ENCODE data around the gene EHBP1L1.

Gene EHBP1L1

DNA sequence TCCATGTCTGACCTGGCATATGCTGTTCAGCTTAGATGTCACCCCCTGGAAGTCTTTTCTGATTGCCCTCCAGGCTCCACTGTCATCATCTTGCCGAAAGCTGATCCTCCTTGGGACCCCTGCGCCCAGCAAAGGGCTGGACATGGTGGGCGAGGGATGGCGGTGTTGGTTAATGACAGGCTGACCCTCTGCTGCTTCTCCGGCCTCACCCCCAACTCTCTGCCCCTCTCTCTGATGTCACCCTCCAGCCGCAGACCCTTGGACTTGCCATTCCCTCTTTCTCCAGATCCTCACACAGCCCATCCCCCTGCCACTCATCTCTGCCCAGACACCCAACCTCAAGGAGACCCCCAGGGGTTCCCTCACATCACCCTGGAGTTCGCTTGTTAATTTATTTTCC lies 2.3 kb downstream of the EHBP1L1 start:
- DNase-seq, result no peak

DNA sequence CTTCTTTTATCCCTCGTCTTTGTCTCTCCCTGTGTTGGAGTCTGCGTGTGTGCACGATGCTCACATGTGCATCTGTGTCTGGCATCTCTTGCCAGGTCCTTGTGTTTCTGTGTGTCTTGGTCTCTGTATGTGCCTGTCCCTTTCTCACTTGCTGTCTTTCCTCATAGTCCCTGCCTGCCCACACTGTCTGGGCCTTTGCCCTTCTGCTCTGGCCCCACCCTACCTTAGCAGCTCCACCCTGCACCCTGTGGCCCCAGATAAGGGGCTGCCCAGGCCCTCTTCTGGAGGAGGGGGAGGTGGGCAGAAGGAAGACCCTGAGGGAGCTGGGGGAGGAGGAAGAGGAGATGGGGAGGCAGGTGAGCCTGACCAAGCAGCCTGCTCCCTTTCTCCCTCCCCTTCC lies 2.8 kb downstream of the EHBP1L1 start:
- DNase-seq, result no peak

DNA sequence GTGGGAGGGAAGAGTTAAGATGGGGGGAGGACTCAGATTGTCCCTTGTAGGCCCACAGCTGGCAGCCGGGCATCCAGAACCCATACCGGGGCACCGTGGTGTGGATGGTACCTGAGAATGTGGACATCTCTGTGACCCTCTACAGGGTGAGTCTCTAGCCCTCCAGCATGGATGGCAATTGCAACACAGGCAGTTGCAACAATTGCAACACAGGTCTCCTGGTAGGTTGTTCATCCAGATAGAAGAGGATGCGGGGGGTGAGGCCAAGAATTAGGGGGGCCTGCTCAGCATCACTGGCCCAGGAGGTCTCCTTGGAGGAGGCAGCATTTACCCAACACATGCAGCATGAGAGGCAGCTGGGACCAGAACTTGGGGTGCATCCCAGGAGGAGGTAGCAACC lies 3.4 kb downstream of the EHBP1L1 start:
- no peak for DNase-seq

DNA sequence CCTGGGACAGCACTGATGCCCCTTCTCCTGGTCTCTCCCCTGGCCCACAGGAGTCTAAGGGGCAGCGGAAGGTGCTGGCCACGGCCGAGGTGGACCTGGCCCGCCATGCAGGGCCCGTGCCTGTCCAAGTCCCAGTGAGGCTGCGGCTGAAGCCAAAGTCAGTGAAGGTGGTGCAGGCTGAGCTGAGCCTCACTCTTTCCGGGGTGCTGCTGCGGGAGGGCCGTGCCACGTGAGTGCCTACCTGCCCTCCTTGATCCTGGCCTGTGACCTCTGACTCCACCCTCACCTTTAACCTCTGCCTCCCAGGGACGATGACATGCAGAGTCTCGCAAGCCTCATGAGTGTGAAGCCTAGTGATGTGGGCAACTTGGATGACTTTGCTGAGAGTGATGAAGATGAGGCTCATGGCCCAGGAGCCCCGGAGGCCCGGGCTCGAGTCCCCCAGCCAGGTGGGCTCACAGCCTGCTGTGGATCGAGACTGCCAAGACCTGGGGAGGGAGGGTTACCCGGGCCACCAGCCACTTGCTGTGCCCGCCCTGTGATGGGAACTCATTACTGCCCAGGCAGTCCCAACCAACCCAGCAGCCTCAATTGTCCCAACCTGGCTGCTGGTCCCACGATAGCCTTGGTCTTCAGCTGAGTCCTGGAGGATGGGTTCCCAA lies 4.3 kb downstream of the EHBP1L1 start:
- DNase-seq, result no peak

DNA sequence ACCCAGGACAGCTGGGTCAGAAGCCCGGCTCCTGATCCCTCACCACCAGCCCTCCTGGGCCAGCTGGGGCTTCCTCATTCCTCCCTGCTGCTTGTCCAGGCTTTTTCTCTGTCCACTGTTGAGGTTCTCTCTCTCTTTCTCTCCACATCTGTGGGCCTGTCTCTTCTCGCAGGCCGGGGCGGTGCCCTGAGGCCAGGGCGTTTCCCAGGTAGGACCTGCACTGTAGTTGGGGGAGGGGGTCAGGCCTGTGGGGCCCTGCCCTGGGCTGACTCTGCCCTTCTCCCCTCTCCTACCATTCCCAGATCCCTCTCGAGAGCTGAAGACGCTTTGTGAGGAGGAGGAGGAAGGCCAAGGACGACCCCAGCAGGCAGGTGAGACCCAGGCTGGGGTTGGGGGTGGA lies 4.9 kb downstream of the EHBP1L1 start:
- DNase-seq, result no peak

DNA sequence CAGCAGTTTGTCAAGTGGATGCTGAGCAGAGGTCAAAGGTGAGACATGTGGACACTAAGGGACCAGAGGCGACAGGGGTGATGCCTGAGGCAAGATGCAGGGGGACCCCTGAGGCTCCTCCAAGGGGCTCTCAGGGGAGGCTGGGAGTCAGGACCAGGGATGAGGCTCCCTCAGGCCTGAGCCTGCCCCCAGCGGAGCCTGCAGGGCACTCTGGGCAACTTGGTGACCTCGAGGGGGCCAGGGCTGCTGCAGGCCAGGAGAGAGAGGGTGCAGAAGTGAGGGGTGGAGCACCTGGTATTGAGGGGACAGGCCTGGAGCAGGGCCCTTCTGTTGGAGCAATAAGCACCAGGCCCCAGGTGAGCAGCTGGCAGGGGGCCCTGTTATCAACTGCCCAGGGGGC lies 6.1 kb downstream of the EHBP1L1 start:
- no peak for DNase-seq

DNA sequence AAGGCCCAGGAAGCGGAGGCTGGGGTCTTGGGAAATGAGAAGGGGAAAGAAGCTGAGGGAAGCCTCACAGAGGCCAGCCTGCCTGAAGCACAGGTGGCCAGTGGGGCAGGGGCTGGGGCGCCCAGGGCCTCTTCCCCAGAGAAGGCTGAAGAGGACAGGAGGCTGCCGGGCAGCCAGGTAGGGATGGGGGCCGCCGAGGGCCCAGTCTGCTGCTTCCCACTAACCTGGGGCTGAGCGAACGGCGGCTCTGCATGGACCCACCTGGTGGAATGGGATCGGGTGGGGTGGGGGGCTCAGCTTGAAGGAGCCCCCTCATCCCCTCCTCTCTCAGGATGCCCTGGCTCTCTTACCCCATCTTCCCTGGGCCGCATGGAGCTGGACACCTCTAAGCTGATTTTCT lies 7.7 kb downstream of the EHBP1L1 start:
- DNase-seq, result no peak

DNA sequence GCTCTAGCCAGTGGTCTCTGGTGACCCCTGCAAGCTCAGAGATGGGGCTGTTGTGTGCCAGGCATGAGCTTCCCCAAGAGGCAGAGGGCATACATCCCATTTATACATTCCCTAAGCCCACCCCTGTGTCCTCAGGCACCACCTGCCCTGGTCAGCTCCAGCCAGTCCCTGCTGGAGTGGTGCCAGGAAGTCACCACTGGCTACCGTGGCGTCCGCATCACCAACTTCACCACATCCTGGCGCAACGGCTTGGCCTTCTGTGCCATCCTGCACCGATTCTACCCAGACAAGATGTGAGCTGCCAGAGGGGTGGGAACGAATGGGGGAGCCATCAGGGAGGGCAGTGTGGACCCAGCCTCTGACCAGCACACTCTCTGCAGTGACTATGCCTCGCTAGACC lies 8.3 kb downstream of the EHBP1L1 start:
- no peak for DNase-seq

DNA sequence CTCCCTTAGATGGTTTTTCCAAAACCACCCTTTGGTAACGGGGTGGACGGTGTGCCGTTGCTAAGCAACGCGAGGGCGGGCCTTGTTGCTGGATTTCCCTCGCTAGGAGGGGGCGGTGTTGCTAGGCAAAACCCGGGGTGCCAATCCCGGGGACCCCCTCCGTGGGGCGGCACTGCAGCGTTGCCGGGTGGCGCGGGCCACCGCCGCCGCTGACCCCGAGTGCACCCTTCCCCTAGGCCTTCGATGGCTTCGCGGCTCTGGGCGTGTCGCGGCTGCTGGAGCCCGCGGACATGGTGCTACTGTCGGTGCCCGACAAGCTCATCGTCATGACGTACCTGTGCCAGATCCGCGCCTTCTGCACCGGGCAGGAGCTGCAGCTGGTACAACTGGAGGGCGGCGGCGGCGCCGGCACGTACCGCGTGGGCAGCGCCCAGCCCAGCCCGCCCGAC lies 8.9 kb downstream of the EHBP1L1 start:
- no peak for DNase-seq

DNA sequence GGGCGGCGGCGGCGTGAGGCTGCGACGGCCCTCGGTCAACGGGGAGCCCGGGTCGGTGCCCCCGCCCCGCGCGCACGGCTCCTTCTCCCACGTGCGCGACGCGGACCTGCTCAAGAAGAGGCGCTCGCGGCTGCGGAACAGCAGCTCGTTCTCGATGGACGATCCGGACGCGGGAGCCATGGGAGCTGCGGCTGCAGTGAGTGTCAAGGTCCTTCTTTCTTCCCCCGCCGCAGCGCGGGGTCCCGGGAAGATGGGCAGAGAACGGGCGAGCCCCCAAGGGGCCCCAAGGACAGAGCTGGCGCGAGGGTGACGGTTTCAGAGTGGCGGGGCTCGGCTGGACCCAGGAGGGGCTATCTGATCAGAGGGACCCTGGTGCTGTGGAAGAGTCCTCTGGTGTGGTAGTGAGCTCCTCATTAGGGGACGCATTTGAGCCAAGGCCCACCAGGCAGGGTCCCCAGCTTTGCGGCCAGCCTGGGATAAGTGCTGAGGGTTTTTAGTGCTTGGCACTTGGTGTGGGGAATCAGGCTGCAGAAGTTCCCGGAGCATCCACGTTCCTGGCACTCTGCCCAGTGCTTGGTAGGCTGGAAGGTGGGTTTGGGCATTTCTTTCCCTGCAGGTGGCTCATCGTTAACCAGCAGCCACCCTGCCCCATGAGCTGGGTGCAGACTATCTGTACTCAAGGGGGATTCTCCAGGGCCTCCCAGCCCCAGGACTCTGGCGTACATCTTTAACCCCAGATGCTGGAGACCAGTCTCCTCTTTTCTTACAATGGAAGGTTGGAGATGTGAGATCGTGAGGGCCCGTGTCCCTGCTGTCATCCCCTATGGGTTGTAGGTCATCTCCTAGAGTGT lies 9.8 kb downstream of the EHBP1L1 start:
- DNase-seq, result no peak

DNA sequence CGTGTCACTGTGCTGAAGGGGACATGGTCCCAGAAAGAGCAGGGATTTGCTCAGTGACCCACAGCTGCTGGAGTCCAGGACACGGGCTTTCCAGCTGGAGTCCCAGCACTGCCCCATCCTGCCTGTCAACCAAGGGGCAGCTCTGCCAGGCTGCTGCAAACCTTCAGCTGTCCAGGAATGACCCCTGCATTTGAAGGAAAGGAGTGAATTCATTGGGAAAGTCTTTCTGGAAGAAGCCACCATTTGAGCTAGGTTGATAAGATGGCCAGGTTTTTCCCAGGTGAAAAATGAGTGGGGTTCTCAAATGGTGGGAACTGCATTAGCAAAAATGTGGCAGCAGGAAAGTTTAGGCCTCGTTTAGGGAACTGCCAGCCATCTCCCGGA lies 10.4 kb downstream of the EHBP1L1 start:
- DNase-seq, result no peak

DNA sequence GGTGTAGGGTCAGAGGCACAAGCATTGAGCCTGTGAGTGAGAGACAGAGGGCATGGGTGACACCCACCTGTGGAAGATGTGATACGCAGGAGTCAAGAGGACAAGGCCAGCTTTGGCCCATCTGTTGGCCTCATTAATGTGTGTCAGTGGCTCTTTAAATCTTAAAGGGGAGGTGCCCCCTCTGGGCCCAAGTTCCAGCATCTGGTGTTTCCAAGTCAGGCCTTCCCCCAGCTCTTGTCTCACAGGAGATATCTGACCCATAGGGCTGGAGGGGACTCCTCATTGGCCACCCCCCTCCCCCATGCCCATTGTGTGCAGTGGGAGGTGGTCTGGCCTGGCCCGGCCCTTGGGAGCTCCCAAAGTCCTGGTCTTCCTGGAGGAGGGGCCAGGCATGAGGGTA lies 10.8 kb downstream of the EHBP1L1 start:
- DNase-seq, result no peak

DNA sequence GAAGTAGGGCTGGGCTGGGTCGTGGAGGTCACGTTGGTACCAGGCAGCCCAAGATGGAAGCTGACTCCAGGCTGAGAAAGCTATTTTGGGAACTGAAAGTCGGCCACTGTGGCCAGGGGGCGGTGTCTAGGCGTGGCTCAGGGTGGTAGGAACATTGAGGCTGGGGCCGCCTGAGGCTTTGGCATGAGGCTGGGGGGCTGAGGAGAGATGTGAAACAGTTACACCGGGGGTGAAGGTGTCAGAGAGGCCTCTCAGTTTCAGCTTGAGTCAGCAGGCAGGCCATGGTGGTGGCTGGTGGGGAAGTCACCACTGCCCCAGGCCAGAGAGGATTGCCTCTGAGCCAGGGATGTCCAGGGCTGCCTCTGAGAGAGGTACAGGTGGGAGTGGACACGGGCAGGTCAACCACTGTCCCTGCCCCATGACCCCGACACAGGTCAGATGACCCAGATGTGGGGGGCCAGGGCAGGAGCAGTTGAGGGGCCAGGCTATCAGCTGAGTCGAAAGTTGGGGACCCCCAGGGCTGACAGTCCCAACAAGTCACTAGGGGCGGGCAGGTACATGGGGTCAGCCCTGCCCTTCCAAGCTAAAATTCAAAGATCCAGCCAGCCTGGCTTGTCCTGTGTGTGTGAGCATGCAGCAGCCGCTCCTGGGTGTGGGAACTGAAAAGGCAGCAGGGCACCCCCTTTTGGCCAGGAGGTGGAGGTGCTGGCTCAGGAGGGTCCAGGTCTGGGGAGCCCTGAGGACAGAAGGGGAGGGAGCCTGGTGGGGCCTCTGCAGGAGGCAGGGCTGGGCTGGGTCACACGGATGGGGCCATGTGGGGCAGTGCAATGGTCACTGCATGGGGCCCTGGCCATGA lies 12.6 kb downstream of the EHBP1L1 start:
- DNase-seq, result peak; percentile 35

DNA sequence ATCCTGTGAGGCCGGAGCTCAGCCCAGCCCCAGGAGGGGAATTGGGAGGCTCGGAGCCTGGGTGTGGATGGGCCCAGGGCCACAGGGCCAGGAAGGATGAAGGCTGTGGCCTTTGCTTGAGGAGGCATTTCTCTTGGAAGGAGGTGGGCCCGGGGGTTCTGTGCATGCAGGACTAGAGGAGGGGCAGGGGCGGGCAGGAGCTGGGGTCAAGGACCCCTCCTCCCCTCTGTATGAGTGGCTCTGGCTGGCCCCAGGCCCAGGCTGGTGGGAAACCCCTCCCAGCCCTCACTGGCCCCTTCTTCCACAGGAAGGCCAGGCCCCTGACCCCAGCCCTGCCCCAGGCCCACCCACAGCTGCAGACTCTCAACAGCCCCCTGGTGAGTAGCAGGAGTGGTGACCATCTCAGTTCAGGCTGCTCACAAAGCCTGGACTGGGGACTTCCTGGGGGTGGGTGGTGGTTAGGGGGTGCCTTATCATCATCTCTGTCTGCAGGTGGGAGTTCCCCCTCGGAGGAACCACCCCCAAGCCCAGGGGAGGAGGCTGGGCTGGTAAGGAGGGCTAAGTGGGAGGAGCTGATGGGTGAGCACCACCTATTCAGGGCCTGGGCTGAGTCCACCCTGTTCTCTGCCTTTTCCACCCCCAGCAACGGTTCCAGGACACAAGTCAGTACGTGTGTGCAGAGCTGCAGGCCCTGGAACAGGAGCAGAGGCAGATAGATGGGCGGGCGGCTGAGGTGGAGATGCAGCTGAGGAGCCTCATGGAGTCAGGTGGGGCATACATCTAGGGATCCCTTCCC lies 13.8 kb downstream of the EHBP1L1 start:
- DNase-seq, result no peak

DNA sequence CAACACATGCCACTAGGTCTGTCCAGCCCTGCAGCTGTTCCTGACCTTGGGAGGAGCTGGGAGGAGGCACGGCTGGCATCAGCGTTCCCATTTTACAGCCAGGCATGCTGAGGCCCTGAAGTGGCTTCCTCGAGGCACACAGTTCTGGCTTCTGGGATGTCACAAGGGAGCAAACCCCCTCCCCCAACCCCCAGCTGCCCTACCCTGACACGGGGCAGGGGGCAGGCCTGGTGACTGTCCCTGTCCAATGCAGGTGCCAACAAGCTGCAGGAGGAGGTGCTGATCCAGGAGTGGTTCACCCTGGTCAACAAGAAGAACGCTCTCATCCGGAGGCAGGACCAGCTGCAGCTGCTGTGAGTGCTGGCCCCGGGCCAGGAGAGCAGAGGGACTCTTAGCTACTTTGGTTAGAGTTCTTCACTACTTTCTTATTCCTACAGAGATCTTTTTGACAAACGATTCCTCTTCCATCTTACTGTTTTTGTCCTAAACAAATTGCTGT lies 14.4 kb downstream of the EHBP1L1 start:
- DNase-seq, result peak; percentile 41

DNA sequence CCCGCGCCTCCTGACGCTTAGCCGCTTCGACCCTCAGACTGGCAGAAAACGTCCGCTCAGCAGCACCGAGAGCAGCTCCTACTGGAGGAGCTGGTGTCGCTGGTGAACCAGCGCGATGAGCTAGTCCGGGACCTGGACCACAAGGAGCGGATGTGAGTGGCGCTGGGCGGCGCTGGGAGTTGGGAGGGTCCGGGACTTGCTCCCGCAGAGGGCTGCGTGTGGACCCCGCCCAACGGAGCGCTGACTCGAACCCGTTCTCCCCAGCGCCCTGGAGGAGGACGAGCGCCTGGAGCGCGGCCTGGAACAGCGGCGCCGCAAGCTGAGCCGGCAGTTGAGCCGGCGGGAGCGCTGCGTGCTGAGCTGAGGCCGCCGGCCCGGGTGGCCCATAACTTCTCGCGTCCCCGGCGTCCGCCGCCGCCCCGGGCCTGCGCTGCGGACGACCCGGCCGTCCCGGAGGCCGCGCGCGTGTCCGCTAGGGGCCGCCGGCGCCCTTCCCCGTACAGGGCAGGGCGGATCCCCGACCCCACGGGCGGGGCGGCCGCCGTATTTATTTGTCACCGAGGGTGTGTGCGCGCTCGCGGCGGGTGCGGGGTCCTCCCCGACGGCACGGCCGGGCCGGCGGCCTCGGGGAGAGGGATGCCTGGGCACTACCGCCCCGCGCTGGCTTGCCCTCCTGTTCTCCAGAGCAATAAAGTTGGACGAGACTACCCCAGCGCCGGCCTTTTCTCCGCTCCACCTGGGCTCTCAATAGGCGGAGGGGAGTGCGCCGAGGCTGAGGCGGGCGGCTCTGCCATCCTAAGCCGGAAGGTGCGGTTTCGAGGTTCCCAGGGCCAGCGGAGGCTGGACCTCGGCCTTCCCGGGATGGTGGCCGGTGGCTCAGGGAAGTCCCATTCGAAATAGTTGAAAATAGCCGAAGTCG lies 16.3 kb downstream of the EHBP1L1 start:
- DNase-seq, result peak; percentile 59

DNA sequence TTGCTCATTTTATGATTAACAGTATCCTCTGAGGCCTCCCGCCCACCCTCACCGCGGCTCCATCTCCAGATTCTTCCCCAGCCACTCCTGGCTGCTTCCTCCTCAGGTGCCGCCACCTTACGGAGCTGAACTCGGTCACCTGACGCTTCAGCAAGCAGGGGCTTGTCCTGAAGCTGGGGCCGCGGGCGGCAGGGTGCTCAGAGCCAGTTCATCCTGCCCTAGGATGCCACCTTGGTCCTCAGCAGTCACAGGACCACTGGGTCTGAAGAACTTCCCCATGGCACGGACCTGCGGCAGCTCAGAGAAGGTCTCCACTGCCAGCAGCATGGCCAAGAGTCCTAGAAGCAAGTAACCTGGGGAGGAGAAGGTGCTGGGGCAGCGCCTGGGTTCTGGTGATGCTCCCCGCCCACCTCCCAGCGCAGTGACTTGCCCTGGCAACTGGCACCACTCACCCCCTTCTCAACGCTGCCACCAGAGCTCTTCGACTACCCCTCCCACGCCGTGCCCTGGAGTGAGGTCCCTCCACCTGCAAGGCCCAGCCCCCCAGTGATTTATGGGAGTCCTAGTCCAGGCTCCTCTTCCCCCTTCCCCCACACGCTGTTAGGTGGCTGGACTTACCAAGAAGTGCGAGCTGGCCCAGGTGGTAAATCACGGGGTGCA lies 17.1 kb downstream of the EHBP1L1 start:
- no peak for DNase-seq

DNA sequence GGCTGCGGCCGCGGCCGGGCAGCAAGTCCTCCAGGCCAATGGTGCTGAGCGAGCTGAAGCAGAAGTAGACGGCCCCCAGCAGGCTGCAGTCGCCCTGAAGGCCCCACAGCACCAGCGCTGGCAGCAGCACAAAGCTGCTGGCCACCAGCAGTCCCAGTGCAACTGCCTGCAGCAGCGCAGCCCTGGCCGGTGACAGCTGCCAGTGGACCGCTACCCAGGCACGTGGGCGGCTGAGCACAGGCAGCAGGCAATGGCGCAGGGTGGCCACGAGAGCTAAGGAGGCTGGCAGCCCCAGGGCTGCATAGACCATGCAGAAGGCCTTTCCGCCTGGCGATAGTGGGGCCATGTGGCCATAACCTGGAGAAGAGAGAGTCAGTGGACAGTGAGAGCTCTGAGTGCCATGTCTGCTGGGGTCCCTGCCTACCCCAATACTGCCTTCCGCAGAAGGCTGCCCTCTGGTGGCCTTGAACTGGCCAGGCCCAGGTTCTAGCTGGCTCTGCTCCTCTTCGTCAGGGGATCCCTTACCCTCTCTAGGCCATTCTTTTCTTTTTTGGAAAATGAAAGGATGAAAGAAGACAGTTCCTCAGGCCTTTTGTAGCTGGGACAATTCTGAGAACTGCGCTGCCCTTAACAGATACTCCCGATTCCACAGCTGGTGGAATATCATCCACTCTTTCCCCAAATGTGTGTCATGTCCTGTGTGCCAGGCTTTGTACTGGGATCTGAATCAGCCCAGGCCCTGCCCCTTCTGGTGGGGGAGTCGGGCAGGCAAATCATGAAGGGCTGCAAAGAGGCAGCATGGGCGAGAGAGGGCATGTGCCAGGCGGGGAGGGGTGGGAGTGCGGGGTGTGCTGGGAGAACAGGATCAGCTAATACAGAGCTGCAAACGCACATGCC lies 17.9 kb downstream of the EHBP1L1 start:
- no peak for DNase-seq

DNA sequence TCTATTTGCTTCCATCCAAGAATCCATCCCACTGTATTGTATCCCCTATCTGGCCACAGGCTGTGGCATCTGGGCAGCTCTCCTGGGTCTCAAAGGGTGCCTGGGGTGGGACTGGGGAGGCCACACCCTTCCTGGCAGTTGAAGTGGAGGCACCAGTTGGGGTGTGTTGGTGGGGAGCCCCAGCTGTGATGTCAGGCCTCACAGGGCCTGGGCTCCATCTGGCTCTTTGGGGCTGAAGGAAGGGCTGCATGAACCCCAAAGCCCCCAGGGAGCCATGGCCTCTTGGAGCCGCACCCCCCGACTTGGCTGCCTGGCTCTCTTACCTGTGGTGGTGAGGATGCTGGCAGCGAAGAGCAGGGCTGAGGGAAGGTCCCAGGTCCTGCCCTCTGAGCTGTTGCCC lies 19.3 kb downstream of the EHBP1L1 start:
- DNase-seq, result no peak

Measured in fibroblast of upper back skin (primary cell).